Neural cell (in vitro differentiated cells): ENCODE data around the gene SOX5. TPM values are rescaled to one million over a fixed set of nuclear protein-coding genes. Genes with fewer than 3 reads are reported as not detected.

Experiments used
- H2AFZ ChIP-seq: fragments of 200-600, 300-800 bp; sonication (generic), shearing (Covaris generic); 2 replicates; pipeline ENCODE4 v1.6.0; 2014; ENCODE audit warnings: low read depth, mild to moderate bottlenecking, antibody characterized with exemption, low read length, moderate library complexity
- H3F3A ChIP-seq: fragments of 200-600 bp; shearing (Covaris generic); 2 replicates; pipeline ENCODE4 v1.6.1; 2016; ENCODE audit warnings: mild to moderate bottlenecking, moderate library complexity, mixed read lengths, antibody characterized with exemption, low read length; ENCODE audit not compliant: insufficient read depth, poor library complexity, severe bottlenecking
- H3K27ac ChIP-seq: fragments of 200-600, 300-800 bp; sonication (generic), shearing (Covaris generic); 2 replicates; pipeline ENCODE4 v1.5.1; 2014; ENCODE audit warnings: mild to moderate bottlenecking, low read length, moderate library complexity
- H3K27me3 ChIP-seq: fragments of 300-800, 200-600 bp; sonication (generic), shearing (Covaris generic); 2 replicates; pipeline ENCODE4 v1.6.0; 2014; ENCODE audit warnings: mild to moderate bottlenecking, low read depth, low read length, moderate library complexity; ENCODE audit not compliant: insufficient read depth
- H3K36me3 ChIP-seq: fragments of 300-800, 200-600 bp; sonication (generic), shearing (Covaris generic); 2 replicates; pipeline ENCODE4 v1.5.1; 2014; ENCODE audit warnings: mild to moderate bottlenecking, antibody characterized with exemption, low read length, moderate library complexity; ENCODE audit not compliant: insufficient read depth
- H3K4me2 ChIP-seq: fragments of 300-800, 200-600 bp; sonication (generic), shearing (Covaris generic); 2 replicates; pipeline ENCODE4 v1.6.0; 2014; ENCODE audit warnings: mild to moderate bottlenecking, low read length
- H3K4me3 ChIP-seq: fragments of 300-800, 200-600 bp; sonication (generic), shearing (Covaris generic); 2 replicates; pipeline ENCODE4 v1.5.1; 2014; ENCODE audit warnings: mild to moderate bottlenecking, low read length, moderate library complexity
- H3K79me2 ChIP-seq: fragments of 200-600 bp; shearing (Covaris generic); replicated peaks from 2 replicates; pipeline ENCODE4 v1.6.0; 2014; ENCODE audit warnings: mild to moderate bottlenecking, low read length, moderate library complexity; ENCODE audit not compliant: insufficient read depth
- H3K9ac ChIP-seq: fragments of 300-800, 200-600 bp; sonication (generic), shearing (Covaris generic); 2 replicates; pipeline ENCODE4 v1.6.1; 2016; ENCODE audit warnings: mild to moderate bottlenecking, low read length, mixed read lengths
- H3K9me2 ChIP-seq: fragments of 200-600 bp; shearing (Covaris generic); 2 replicates; pipeline ENCODE4 v1.6.1; 2016; ENCODE audit warnings: mild to moderate bottlenecking, low read length, mixed read lengths; ENCODE audit not compliant: insufficient read depth
- H3K9me3 ChIP-seq: fragments of 200-600, 300-800 bp; sonication (generic), shearing (Covaris generic); 2 replicates; pipeline ENCODE4 v1.6.1; 2016; ENCODE audit warnings: mild to moderate bottlenecking, mixed run types, low read length, moderate library complexity, mixed read lengths
- H4K20me1 ChIP-seq: fragments of 200-600 bp; shearing (Covaris generic); 2 replicates; pipeline ENCODE4 v1.6.1; 2016; ENCODE audit warnings: mild to moderate bottlenecking, mixed run types; ENCODE audit not compliant: insufficient read depth
- EP300 ChIP-seq: fragments of 450-650 bp; conservative IDR thresholded peaks from 2 replicates; pipeline ENCODE4 v1.6.1; 2014; ENCODE audit warnings: antibody characterized with exemption, mild to moderate bottlenecking, moderate library complexity; ENCODE audit not compliant: poor library complexity, severe bottlenecking
- MXI1 ChIP-seq: fragments of 450-650 bp; conservative IDR thresholded peaks from 2 replicates; pipeline ENCODE4 v1.6.1; 2014; ENCODE audit warnings: antibody characterized with exemption, mild to moderate bottlenecking; ENCODE audit not compliant: poor library complexity, severe bottlenecking
- POLR2AphosphoS5 ChIP-seq: IDR thresholded peaks from 2 replicates; pipeline ENCODE4 v1.6.1; 2012
- RAD21 ChIP-seq: fragments of 450-650 bp; conservative IDR thresholded peaks from 2 replicates; pipeline ENCODE4 v1.6.1; 2014; ENCODE audit warnings: antibody characterized with exemption, mild to moderate bottlenecking, moderate library complexity
- REST ChIP-seq: IDR thresholded peaks from 2 replicates; pipeline ENCODE4 v1.6.1; 2012; ENCODE audit warnings: borderline replicate concordance
- SMC3 ChIP-seq: fragments of 450-650 bp; conservative IDR thresholded peaks from 2 replicates; pipeline ENCODE4 v1.6.1; 2014; ENCODE audit warnings: antibody characterized with exemption, mild to moderate bottlenecking, moderate library complexity; ENCODE audit not compliant: poor library complexity
- TAF1 ChIP-seq: IDR thresholded peaks from 2 replicates; pipeline ENCODE4 v1.6.1; 2012; ENCODE audit warnings: low read depth
- polyA plus RNA-seq: library from polyadenylated mRNA; depleted of rRNA; stranded (reverse); fragments of >200 nt; gene quantifications from 2 replicates; pipeline ENCODE4 v1.2.3, GENCODE V29; 2014

SOX5 gene
- polyA plus RNA-seq, 1 donor from 2014 or later: 1.8 TPM

- Histone ChIP-seq H3K4me2 (no peak overlapping the region), H4K20me1 (no peaks in the 10 kb centered on the region), H3F3A (peaks cover 4% of the 10 kb centered on the region), H3K79me2 (peaks cover under 1% of the 10 kb centered on the region), H3K9me2 (no peaks in the 10 kb centered on the region), H3K4me3 (no peak overlapping the region), H3K27me3 (no peaks in the 10 kb centered on the region), H3K36me3 (no peaks in the 10 kb centered on the region), H3K9me3 (no peaks in the 10 kb centered on the region), H3K27ac (no peak overlapping the region), H2AFZ (no peak overlapping the region), H3K9ac (no peak overlapping the region)
- no peak for TF ChIP-seq RAD21
Observed at GRCh38 chr12:23757541-23757962, 191.9 kb downstream of the SOX5 start.

- TF ChIP-seq REST: no peak
- no peak for TF ChIP-seq MXI1
- no peak for TF ChIP-seq TAF1
- TF ChIP-seq EP300: no peak
- TF ChIP-seq SMC3: no peak
- no peak for TF ChIP-seq POLR2AphosphoS5
- no peaks in the 10 kb centered on the region for H3K27me3 ChIP-seq
- no peak overlapping the region for H3K9ac ChIP-seq
- no peaks in the 10 kb centered on the region for H3K9me3 ChIP-seq
- no peaks in the 10 kb centered on the region for H3K79me2 ChIP-seq
- H3K4me3 ChIP-seq: no peak overlapping the region
- H2AFZ ChIP-seq: no peak overlapping the region
- H4K20me1 ChIP-seq: no peaks in the 10 kb centered on the region
- no peak overlapping the region for H3K4me2 ChIP-seq
- H3K9me2 ChIP-seq: no peaks in the 10 kb centered on the region
- peaks cover 4% of the 10 kb centered on the region for H3F3A ChIP-seq
- H3K36me3 ChIP-seq: no peaks in the 10 kb centered on the region
- no peak overlapping the region for H3K27ac ChIP-seq
Observed at GRCh38 chr12:23756416-23756815, 193.1 kb downstream of the SOX5 start.

- no peak for TF ChIP-seq REST
- no peak overlapping the region for H3K4me2 ChIP-seq
- H3K27ac ChIP-seq: no peak overlapping the region
- peaks cover 4% of the 10 kb centered on the region for H3F3A ChIP-seq
- no peaks in the 10 kb centered on the region for H4K20me1 ChIP-seq
- H3K36me3 ChIP-seq: no peaks in the 10 kb centered on the region
- H3K9ac ChIP-seq: no peak overlapping the region
- no peak overlapping the region for H3K4me3 ChIP-seq
- no peaks in the 10 kb centered on the region for H3K27me3 ChIP-seq
- no peak overlapping the region for H2AFZ ChIP-seq
- no peaks in the 10 kb centered on the region for H3K9me3 ChIP-seq
- H3K79me2 ChIP-seq: no peaks in the 10 kb centered on the region
- no peaks in the 10 kb centered on the region for H3K9me2 ChIP-seq
Observed at GRCh38 chr12:23753628-23754365, 195.7 kb downstream of the SOX5 start.
